GM12874 (cell line): Measurements from ENCODE around the gene KCNQ1.

Experiments
- TF ChIP-seq, protein P1 (sequence below): IDR thresholded peaks from 2 replicates; pipeline ENCODE4 v1.5.1; 2011; ENCODE audit warnings: low read depth, mild to moderate bottlenecking, control low read depth, low read length, moderate library complexity; ENCODE audit not compliant: insufficient read depth

KCNQ1 gene

DNA sequence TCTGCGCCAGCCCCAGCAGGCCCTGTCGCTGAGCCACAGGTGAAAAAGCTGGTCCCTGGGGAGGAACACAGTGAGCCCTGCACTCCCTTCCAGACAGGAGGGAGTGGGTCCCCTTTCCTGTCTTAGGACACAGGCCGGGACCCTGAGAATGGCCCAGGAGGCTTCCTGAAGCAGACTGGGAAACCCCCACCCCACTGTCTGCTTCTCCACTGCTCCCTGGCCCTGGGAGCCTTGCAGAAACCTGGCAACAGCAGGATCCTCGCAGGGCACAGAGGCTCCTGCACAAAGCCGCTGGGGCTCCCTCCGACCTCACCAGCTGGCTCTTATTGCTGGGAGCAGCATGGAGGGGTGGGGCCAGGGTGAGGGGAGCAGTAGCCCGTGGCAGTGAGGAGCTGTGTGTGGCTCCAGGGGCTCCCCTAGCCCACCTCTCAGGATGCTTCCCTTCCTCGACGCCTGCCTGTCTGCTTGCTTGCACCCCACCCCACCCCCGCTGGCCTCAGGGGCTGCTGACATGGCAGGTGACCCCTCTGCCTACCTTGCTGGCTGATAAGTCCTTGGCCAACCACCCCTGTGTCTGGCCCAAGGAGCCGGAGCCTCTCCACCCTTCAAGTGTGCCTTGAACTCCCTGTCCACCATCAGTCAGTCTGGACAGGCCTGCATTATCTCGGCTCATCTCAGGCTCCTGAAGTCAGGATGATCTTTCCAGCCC lies 327.1 kb downstream of the KCNQ1 start:
- TF ChIP-seq, protein P1, sequence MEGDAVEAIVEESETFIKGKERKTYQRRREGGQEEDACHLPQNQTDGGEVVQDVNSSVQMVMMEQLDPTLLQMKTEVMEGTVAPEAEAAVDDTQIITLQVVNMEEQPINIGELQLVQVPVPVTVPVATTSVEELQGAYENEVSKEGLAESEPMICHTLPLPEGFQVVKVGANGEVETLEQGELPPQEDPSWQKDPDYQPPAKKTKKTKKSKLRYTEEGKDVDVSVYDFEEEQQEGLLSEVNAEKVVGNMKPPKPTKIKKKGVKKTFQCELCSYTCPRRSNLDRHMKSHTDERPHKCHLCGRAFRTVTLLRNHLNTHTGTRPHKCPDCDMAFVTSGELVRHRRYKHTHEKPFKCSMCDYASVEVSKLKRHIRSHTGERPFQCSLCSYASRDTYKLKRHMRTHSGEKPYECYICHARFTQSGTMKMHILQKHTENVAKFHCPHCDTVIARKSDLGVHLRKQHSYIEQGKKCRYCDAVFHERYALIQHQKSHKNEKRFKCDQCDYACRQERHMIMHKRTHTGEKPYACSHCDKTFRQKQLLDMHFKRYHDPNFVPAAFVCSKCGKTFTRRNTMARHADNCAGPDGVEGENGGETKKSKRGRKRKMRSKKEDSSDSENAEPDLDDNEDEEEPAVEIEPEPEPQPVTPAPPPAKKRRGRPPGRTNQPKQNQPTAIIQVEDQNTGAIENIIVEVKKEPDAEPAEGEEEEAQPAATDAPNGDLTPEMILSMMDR: no peak

DNA sequence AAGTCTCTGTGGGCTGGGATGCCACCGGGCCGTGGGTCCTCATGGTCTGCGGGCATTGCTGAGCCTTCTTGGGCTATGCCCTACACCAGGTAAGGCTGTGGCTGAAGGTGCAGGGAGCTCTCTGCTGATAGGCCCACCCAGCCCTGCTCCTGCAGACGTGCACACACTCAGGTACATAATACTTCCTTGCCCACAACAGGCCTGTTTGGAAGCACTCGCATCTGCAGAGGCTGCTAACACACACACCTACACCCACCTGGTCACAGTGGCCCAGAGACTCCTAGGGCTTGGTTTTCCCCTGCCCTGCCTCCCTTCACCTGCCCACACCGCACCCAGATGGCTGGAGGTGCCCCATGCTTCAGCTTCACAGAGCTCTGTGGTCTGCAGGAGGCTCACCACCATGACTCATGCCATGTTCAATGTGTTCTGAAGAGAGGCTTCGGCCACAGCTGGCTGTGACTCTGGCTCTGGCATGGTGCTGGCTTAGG lies 327.8 kb downstream of the KCNQ1 start:
- TF ChIP-seq, protein P1: no peak

DNA sequence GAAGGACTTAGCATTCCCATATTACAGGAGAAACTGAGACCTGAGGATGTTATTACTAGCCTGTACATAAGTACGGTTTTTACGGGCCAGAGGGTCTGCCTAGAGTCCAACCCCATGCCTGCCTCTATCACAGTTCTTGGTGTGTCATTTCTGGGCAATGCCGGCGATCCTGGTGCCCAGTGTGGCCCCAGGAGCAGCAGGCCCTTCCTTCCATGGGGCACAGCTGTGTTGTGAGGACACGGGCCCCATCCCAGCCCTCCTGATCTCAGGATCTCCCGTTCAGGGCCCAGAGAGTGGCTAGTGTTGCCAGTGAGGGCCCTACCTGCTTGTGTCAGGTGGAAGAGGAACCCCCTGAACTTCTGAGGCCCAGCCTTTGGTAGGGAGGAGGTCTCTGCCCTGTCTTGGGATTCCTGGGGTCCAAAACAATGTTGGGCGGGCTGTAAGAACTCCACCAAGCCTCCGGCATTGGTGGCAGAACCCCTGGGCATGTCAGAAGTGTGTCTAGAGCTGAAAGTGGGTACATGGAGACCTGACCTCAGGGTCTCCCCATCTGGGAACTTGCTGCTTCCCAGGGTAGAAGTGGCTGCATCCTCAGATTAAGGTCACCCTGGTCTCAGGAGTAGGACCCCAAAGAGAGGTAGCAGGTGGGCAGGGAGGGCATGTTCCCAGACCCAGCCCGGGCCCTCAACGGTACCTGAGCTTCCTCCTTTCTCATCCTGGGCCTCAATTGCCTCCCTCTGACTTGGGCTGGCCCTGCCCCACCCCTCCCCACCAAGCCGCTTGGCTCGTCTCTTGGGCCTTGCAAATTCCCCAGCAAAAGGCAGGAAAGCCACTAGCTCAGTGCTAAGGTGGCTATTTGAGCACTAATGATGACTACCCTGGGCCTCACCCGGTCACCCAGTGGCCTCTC lies 329.6 kb downstream of the KCNQ1 start:
- TF ChIP-seq, protein P1: no peak

DNA sequence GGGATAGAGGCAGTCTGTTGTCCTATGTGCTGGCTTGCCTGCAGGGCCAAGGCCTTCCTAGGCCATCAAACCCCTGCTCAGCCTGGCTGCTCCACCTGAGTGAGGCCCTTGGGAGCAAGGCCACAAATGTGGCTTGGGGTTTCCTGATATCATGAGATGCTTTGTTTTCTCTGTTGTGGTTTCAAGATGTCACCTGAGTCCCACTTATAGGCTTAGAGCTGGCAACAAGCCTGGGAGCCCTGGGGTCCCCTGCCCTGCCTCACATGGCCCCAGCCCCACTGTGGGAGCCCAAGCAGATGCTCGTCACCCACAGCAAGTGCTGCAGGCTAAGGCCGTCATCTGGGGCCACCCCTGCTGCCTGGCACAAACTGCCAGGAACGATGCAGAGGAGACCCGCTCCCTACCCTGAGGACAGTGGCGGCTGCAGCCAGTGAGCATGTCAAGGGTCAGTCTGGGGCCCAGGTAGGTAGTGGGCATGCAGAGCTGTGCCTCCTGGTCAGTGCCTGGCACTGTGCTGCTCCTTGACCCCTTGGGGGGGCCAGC lies 330.3 kb downstream of the KCNQ1 start:
- TF ChIP-seq, protein P1: no peak

DNA sequence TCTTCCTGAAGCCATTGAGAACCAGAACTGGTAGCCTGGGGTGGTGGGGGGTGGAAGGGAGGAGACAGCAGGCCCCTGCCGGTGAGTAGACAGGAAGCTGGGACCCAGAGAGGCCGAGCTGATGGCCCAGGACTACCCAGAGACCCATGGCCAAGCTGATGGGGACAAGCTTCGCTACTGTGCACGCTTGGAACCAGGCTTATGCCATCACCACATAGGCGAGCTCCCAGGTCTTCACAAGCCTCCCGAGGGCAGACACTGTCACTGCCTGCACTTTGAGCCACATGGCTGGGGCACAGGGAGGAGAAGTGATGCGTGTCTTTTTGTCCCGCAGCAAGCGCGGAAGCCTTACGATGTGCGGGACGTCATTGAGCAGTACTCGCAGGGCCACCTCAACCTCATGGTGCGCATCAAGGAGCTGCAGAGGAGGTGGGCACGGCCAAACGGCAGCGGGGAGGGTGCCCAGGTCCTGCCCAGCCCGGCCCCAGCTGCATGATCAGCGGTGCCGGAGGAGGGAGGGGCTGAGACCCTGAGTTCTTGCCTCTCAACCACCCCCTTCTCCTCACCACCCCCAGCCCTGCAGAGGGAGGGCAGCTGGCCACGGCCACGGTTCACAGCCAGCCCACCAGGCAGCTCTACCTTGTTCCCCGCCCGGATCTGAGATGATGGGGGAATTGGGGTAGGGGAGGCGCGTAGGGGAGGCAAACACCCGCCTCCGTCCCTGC lies 331.0 kb downstream of the KCNQ1 start:
- TF ChIP-seq, protein P1: no peak

DNA sequence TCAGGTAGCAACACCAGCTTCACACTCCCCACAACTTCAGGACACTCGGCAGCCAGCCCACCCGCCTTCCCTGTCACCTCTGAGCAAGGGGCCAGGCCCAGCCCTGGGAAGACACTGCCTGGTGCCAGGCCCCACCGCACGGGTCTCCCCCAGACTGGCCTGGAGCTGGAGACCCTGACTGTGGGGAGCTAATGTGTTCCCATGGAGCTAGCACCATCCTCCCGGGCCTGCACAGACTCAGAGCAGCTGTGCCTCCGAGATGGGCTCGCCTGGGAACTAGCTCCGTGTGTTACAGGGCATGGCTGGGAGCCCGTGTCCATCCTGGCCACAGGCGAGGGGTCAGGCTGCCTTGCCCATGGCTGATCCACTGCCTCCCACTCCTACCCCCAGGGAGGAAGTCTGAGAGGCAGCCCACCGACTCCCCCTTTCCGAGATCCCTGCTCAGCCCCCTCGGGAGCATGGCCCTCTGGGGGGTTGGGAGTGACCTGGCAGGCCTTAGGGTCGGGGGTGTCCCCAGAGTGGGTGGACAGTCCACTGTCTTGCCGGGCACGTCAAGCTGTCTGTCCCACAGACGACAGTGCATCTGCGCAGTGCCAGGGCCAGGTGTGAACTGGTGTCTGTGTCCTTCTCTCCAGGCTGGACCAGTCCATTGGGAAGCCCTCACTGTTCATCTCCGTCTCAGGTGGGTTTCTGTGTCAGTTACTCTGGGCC lies 331.7 kb downstream of the KCNQ1 start:
- TF ChIP-seq, protein P1: no peak
